ENCODE results near the gene C3orf33. TPM values are rescaled to one million over a fixed set of nuclear protein-coding genes. Genes with fewer than 3 reads are reported as not detected.
A peak's percentile ranks its signal among the peaks of the same experiment; 100 is the strongest.

C3orf33 gene
- total and polyA plus RNA-seq, 2 donors (not counting 1 experiment from before 2014, with no cell fraction given), result 0.88 to 1.7 TPM

DNA sequence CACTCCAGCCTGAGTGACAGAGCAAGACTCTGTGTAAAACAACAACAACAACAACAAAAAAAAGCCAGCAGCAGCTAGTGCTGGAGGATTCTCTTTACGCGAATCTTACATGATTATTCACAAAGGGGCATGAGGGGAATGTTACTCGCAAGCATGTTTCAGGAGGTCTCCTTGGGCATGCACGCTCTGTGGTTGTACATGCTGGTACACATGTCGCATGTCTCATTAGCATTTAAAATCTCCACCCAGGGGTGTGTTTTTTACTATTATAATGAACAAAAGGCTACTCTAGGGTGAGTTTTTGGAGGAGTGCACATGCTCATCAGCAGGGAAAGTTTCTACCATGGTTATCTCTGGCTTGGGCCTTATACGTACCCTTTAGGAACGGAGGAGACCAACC, 48.5 kb downstream of the C3orf33 start:
- TF ChIP-seq, protein P1, sequence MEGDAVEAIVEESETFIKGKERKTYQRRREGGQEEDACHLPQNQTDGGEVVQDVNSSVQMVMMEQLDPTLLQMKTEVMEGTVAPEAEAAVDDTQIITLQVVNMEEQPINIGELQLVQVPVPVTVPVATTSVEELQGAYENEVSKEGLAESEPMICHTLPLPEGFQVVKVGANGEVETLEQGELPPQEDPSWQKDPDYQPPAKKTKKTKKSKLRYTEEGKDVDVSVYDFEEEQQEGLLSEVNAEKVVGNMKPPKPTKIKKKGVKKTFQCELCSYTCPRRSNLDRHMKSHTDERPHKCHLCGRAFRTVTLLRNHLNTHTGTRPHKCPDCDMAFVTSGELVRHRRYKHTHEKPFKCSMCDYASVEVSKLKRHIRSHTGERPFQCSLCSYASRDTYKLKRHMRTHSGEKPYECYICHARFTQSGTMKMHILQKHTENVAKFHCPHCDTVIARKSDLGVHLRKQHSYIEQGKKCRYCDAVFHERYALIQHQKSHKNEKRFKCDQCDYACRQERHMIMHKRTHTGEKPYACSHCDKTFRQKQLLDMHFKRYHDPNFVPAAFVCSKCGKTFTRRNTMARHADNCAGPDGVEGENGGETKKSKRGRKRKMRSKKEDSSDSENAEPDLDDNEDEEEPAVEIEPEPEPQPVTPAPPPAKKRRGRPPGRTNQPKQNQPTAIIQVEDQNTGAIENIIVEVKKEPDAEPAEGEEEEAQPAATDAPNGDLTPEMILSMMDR (IDR thresholded peaks at IDR 0.05), result no peak
- no peak for TF ChIP-seq EZH2 (IDR thresholded peaks at IDR 0.05; ENCODE audit: borderline replicate concordance, insufficient read depth, low read depth, low read length, poor library complexity, severe bottlenecking)
- H3K4me2 ChIP-seq (replicated peaks; ENCODE audit: low read depth, low read length, poor library complexity, severe bottlenecking), result no peak overlapping the region
- POLR2A ChIA-PET, result no interaction called here
- H3K9me3 ChIP-seq (ENCODE audit: control extremely low read depth in 1 of 3, control insufficient read depth in 2 of 3, insufficient read depth in 1 of 3, low read length in 2 of 3), result no peaks in the 10 kb centered on the region
- no peak overlapping the region for H3K9ac ChIP-seq (ENCODE audit: low read length)
- H2AFZ ChIP-seq (ENCODE audit: insufficient read depth, low read depth, low read length, poor library complexity, severe bottlenecking), result no peak overlapping the region
- no peak for ATAC-seq (ENCODE audit: low read depth)
- no peak for DNase-seq
- Mint-ChIP-seq H3K4me1 (no peaks in the 10 kb centered on the region), H3K27ac (no peak overlapping the region), H3K27me3 (no peaks in the 10 kb centered on the region), H3K9me3 (ENCODE audit: insufficient read depth) (no peaks in the 10 kb centered on the region), H3K4me3 (no peak overlapping the region)
- H3K27me3 ChIP-seq (replicated peaks in 1 of 4; ENCODE audit: control extremely low read depth in 1 of 4, control insufficient read depth in 3 of 4, insufficient read depth in 4 of 4, low read length in 3 of 4), result no peaks in the 10 kb centered on the region
- H3K36me3 ChIP-seq (replicated peaks in 1 of 2; ENCODE audit: control extremely low read depth in 1 of 2, control insufficient read depth in 1 of 2, extremely low read depth in 1 of 2, insufficient read depth in 2 of 2, low read length in 1 of 2), result no peaks in the 10 kb centered on the region
- 100% methylated on average over 2 of the region's 7 CpGs for WGBS (ENCODE audit: insufficient coverage)
- no peaks in the 10 kb centered on the region for H3K79me2 ChIP-seq (ENCODE audit: control insufficient read depth, insufficient read depth, low read length)
- intact Hi-C loops (cut with micrococcal nuclease), result no loop called here
- no peak overlapping the region for H3K27ac ChIP-seq (ENCODE audit: low read length in 2 of 2)
- no peak overlapping the region for H3K4me3 ChIP-seq (ENCODE audit: control extremely low read depth in 1 of 5, extremely low read depth in 1 of 5, insufficient read depth in 1 of 5, low read depth in 2 of 5, low read length in 4 of 5)
- no peaks in the 10 kb centered on the region for H4K20me1 ChIP-seq (ENCODE audit: control insufficient read depth, insufficient read depth, low read length, poor library complexity, severe bottlenecking)
- no peaks in the 10 kb centered on the region for H3K4me1 ChIP-seq (ENCODE audit: control insufficient read depth in 2 of 2, insufficient read depth in 2 of 2, low read length in 2 of 2)
- CTCF ChIA-PET, result no interaction called here

DNA sequence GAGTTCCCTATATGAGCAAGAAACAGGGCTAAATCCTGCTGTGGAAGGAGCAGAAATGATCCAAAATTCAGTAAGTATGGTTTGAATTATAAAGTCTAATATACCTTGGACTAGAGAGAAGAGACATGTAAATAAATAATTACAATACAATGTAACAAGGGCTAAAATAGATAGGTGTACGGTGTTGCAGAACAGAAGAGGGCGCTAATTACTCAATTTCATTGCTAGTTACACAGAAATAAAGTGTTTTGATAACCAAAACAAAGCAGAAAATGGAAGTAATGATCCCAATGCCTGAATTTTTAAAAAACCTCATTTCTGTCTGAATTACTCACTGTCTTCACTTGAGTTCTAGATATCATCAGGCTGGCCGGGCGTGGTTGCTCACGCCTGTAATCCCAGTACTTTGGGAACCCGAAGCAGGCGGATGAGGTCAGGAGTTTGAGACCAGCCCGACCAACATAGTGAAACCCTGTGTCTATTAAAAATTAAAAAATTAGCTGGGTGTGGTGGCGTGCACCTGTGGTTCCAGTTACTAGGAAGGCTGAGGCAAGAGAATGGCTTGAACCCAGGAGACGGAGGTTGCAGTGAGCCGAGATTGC, 52.9 kb downstream of the C3orf33 start:
- no peak for TF ChIP-seq EZH2 (IDR thresholded peaks at IDR 0.05; ENCODE audit: borderline replicate concordance, insufficient read depth, low read depth, low read length, poor library complexity, severe bottlenecking)
- TF ChIP-seq, protein P1 (IDR thresholded peaks at IDR 0.05), result peak; percentile 15
- WGBS (ENCODE audit: insufficient coverage), result 99% methylated on average over 8 of the region's 11 CpGs
- Histone ChIP-seq H3K9me3 (ENCODE audit: control extremely low read depth in 1 of 3, control insufficient read depth in 2 of 3, insufficient read depth in 1 of 3, low read length in 2 of 3) (no peaks in the 10 kb centered on the region), H3K4me2 (replicated peaks; ENCODE audit: low read depth, low read length, poor library complexity, severe bottlenecking) (no peak overlapping the region), H3K79me2 (ENCODE audit: control insufficient read depth, insufficient read depth, low read length) (no peaks in the 10 kb centered on the region), H4K20me1 (ENCODE audit: control insufficient read depth, insufficient read depth, low read length, poor library complexity, severe bottlenecking) (no peaks in the 10 kb centered on the region), H3K36me3 (replicated peaks in 1 of 2; ENCODE audit: control extremely low read depth in 1 of 2, control insufficient read depth in 1 of 2, extremely low read depth in 1 of 2, insufficient read depth in 2 of 2, low read length in 1 of 2) (no peaks in the 10 kb centered on the region), H3K27ac (ENCODE audit: low read length in 2 of 2) (no peak overlapping the region), H3K9ac (ENCODE audit: low read length) (no peak overlapping the region), H3K4me1 (ENCODE audit: control insufficient read depth in 2 of 2, insufficient read depth in 2 of 2, low read length in 2 of 2) (no peaks in the 10 kb centered on the region), H3K4me3 (ENCODE audit: control extremely low read depth in 1 of 5, extremely low read depth in 1 of 5, insufficient read depth in 1 of 5, low read depth in 2 of 5, low read length in 4 of 5) (no peak overlapping the region), H2AFZ (ENCODE audit: insufficient read depth, low read depth, low read length, poor library complexity, severe bottlenecking) (no peak overlapping the region), H3K27me3 (replicated peaks in 1 of 4; ENCODE audit: control extremely low read depth in 1 of 4, control insufficient read depth in 3 of 4, insufficient read depth in 4 of 4, low read length in 3 of 4) (no peaks in the 10 kb centered on the region)
- DNase-seq (no peak), ATAC-seq (ENCODE audit: low read depth) (no peak)
- Mint-ChIP-seq H3K9me3 (ENCODE audit: insufficient read depth) (no peaks in the 10 kb centered on the region), H3K4me1 (no peaks in the 10 kb centered on the region), H3K4me3 (no peak overlapping the region), H3K27me3 (no peaks in the 10 kb centered on the region), H3K27ac (no peak overlapping the region)
- intact Hi-C loops (cut with micrococcal nuclease), result no loop called here
- ChIA-PET CTCF (no interaction called here), POLR2A (no interaction called here)

Data from B cell (primary cell).